Measurements from ENCODE around the gene DEF6. TPM values are rescaled to one million over a fixed set of nuclear protein-coding genes. Genes with fewer than 3 reads are reported as not detected.

Gene DEF6
- total RNA-seq, 1 experiment from 2014 or later: 5.6 TPM

DNA sequence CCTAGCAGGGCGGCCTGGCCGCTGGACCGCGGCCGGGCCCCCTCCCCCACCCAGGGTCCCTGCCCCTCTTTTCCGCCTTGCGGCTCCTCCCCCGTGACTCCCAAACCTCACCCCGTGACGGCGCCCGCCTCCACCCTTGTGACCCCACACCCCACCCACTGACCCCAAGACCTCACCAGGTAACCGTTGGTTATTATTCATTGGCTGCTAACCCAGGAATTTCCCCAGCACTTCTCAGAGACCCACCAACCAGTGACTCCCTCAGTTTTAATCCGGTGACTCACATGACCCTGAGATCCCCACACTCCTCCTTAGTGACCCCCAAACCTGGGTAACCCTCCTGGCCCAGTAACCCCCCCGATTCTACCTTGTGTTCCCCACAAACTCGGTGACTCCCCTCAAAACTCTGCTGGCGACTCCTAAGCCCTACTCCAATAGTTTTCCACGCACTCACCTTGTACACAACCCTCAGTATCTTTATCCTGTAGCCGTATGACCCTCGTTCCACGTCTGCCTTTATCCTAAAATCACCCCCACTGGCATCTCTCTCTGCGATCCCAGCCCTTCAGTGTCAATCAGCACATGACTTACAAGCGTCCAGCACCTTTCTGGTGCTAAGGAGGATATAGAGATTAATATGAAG, 37.5 kb upstream of the DEF6 start:
- H3K9ac ChIP-seq (ENCODE audit: extremely low read depth, insufficient read length, low read length): peak overlapping the region; percentile 78
- Mint-ChIP-seq H3K27ac (peak overlapping the region; percentile 95 to 99 (median 99)), H3K9me3 (no peaks in the 10 kb centered on the region), H3K4me1 (peaks cover 10 to 11% of the 10 kb centered on the region in 2 experiments), H3K27me3 (ENCODE audit: low read depth) (0 out of 2 replicates have a peak, but pooled peaks cover 2% of the 10 kb centered on the region), H3K36me3 (ENCODE audit: insufficient read depth in 1 of 3, low read depth in 3 of 3) (no peaks in the 10 kb centered on the region; a peak in 1 of 7 replicates), H3K4me3 (peak overlapping the region; percentile 94 to 96)
- no peak overlapping the region for H4K5ac ChIP-seq (ENCODE audit: insufficient read length, low read depth, low read length)
- H2BK12ac ChIP-seq (ENCODE audit: insufficient read length, low read depth, low read length): no peak overlapping the region
- H3K14ac ChIP-seq (ENCODE audit: insufficient read depth, low read length): peak overlapping the region; percentile 94
- H2BK15ac ChIP-seq (ENCODE audit: low read depth, low read length): no peak overlapping the region
- H3K4me1 ChIP-seq (ENCODE audit: insufficient read depth, low read length): peaks cover 2% of the 10 kb centered on the region; the same call in 1 of the 2 replicates
- peak overlapping the region; percentile 90 for H3K4me2 ChIP-seq (ENCODE audit: insufficient read depth, insufficient read length, low read length)
- H3K56ac ChIP-seq (ENCODE audit: insufficient read length, low read depth, low read length): peak overlapping the region; percentile 4
- H3K9me3 ChIP-seq (ENCODE audit: control insufficient read depth, low read depth, low read length): no peaks in the 10 kb centered on the region
- H3K27ac ChIP-seq (ENCODE audit: insufficient read length, low read depth, low read length): peak overlapping the region; percentile 49
- TF ChIP-seq, protein P1, sequence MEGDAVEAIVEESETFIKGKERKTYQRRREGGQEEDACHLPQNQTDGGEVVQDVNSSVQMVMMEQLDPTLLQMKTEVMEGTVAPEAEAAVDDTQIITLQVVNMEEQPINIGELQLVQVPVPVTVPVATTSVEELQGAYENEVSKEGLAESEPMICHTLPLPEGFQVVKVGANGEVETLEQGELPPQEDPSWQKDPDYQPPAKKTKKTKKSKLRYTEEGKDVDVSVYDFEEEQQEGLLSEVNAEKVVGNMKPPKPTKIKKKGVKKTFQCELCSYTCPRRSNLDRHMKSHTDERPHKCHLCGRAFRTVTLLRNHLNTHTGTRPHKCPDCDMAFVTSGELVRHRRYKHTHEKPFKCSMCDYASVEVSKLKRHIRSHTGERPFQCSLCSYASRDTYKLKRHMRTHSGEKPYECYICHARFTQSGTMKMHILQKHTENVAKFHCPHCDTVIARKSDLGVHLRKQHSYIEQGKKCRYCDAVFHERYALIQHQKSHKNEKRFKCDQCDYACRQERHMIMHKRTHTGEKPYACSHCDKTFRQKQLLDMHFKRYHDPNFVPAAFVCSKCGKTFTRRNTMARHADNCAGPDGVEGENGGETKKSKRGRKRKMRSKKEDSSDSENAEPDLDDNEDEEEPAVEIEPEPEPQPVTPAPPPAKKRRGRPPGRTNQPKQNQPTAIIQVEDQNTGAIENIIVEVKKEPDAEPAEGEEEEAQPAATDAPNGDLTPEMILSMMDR (conservative IDR thresholded peaks at IDR 0.05): no peak
- peak; percentile 93 for DNase-seq
- no peak overlapping the region for H2BK20ac ChIP-seq (ENCODE audit: low read depth, low read length, poor library complexity, severe bottlenecking)
- no peaks in the 10 kb centered on the region for H4K20me1 ChIP-seq (ENCODE audit: control insufficient read depth, insufficient read depth, insufficient read length)
- H3K23ac ChIP-seq (ENCODE audit: insufficient read length, low read depth, low read length): no peak overlapping the region
- H3K23me2 ChIP-seq (ENCODE audit: insufficient read length, low read depth, low read length, poor library complexity, severe bottlenecking): peaks cover 14% of the 10 kb centered on the region
- no peak overlapping the region for H4K91ac ChIP-seq (ENCODE audit: insufficient read length, low read depth, low read length)
- no peaks in the 10 kb centered on the region for H3K79me2 ChIP-seq (ENCODE audit: insufficient read depth, low read length)
- H2BK120ac ChIP-seq (ENCODE audit: low read depth, low read length, poor library complexity, severe bottlenecking): no peak overlapping the region
- H4K8ac ChIP-seq (replicated peaks; ENCODE audit: insufficient read length, low read depth, low read length): no peak overlapping the region
- H3K27me3 ChIP-seq (ENCODE audit: insufficient read depth, low read length): no peaks in the 10 kb centered on the region
- WGBS (ENCODE audit: extremely low coverage, insufficient read length, low lambda C conversion rate): no CpG with 5 or more reads among the region's 23 CpGs
- H2AK5ac ChIP-seq (ENCODE audit: insufficient read length, low read length): no peak overlapping the region
- H3T11ph ChIP-seq (ENCODE audit: low read length): no peak overlapping the region
- H3K79me1 ChIP-seq (ENCODE audit: insufficient read depth, low read depth, low read length, poor library complexity, severe bottlenecking): no peaks in the 10 kb centered on the region
- H2AFZ ChIP-seq (ENCODE audit: low read length): peak overlapping the region; percentile 42
- H3K4ac ChIP-seq (ENCODE audit: low read depth, low read length): no peak overlapping the region; the same call in 1 of the 2 replicates
- H2BK5ac ChIP-seq (ENCODE audit: insufficient read length, low read length): peak overlapping the region; percentile 1
- H3K18ac ChIP-seq (ENCODE audit: insufficient read length, low read depth, low read length): peak overlapping the region; percentile 88
